A549 (cell line): Measurements from ENCODE around the gene ERI2. TPM values are rescaled to one million over a fixed set of nuclear protein-coding genes. Genes with fewer than 3 reads are reported as not detected.

ENCODE experiments used
- ATAC-seq, 2 experiments: fragments of 200-7000 bp in 1 of 2; fragments of >200 bp in 1 of 2; cut with Nextera tagmentation in 1 of 2; cut with Tn5 transposase in 1 of 2; 3 replicates each; pipeline versions ENCODE4 v1.8.0 to v1.9.1; 2018 to 2020; ENCODE audit warnings: mild to moderate bottlenecking in 1 of 2, moderate library complexity in 1 of 2
- CTCF ChIA-PET: fragments of 300-600 bp; sonication (Branson Sonifier 250); formaldehyde crosslinking; extraction: SDS; loops from one replicate; lab custom pipeline; 2021; ENCODE audit warnings: antibody characterized with exemption, inconsistent platforms; lab: Yijun Ruan, JAX
- POLR2A ChIA-PET: fragments of 350-600 bp; formaldehyde crosslinking; extraction: SDS; loops from one replicate; lab custom pipeline; 2021; ENCODE audit warnings: antibody characterized with exemption, inconsistent platforms; lab: Yijun Ruan, JAX
- DNase-seq, 2 experiments: peaks; one replicate each; pipeline versions ENCODE4 v3.0.0 to v3.0.0-alpha.2; 2011 to 2016; ENCODE audit warnings: low read depth in 1 of 2, low spot score in 1 of 2
- FAIRE-seq: peaks from 2 replicates; lab custom pipeline; 2011; peaks lifted over from hg19 to GRCh38; lab: Jason Lieb, UNC
- H3K27ac ChIP-seq, 2 experiments: fragments of >200 bp; sonication (Bioruptor Twin); formaldehyde crosslinking; 3 replicates each; pipeline ENCODE4 v1.5.1; 2016 to 2017
- H3K4me1 ChIP-seq: fragments of >200 bp; sonication (Bioruptor Twin); formaldehyde crosslinking; 3 replicates; pipeline ENCODE4 v1.6.1; 2016
- H3K4me2 ChIP-seq: fragments of >200 bp; sonication (Bioruptor Twin); formaldehyde crosslinking; 3 replicates; pipeline ENCODE4 v1.6.1; 2016
- H3K4me3 ChIP-seq: fragments of >200 bp; sonication (Bioruptor Twin); formaldehyde crosslinking; 3 replicates; pipeline ENCODE4 v1.5.1; 2016
- H3K9me3 ChIP-seq: fragments of >200 bp; sonication (Bioruptor Twin); formaldehyde crosslinking; 3 replicates; pipeline ENCODE4 v1.6.1; 2016
- BHLHE40 ChIP-seq: IDR thresholded peaks from 2 replicates; pipeline ENCODE4 v1.6.1; 2012; ENCODE audit warnings: low read depth, low read length, inconsistent platforms
- CBX8 ChIP-seq: fragments of 200-600 bp; sonication (generic); IDR thresholded peaks from 2 replicates; pipeline ENCODE4 v1.6.1; 2016
- CHD2 ChIP-seq: fragments of 150-350 bp; IDR thresholded peaks from 2 replicates; pipeline ENCODE4 v1.6.1; 2014; ENCODE audit warnings: low read length; ENCODE audit not compliant: partially characterized antibody
- EHF ChIP-seq: fragments of 250-450 bp; sonication (Bioruptor Pico); IDR thresholded peaks from 2 replicates; pipeline ENCODE4 v1.5.0; 2020; ENCODE audit warnings: mild to moderate bottlenecking
- EP300 ChIP-seq, 2 experiments: fragments of >200 bp; sonication (Bioruptor Twin); formaldehyde crosslinking; IDR thresholded peaks; 2 replicates in 1 of 2; 3 replicates in 1 of 2; pipeline ENCODE4 v1.6.1; 2016 to 2017
- FOSB ChIP-seq: fragments of 250-450 bp; sonication (Bioruptor Pico); IDR thresholded peaks from 2 replicates; pipeline ENCODE4 v1.5.0; 2020; ENCODE audit warnings: mild to moderate bottlenecking, moderate library complexity
- FOXS1 ChIP-seq: fragments of 250-450 bp; sonication (Bioruptor Pico); IDR thresholded peaks from 2 replicates; pipeline ENCODE4 v1.5.0; 2020; ENCODE audit warnings: mild to moderate bottlenecking, moderate library complexity
- GATA3 ChIP-seq: IDR thresholded peaks from 2 replicates; pipeline ENCODE4 v1.6.1; 2012; ENCODE audit warnings: borderline replicate concordance
- HEYL ChIP-seq: fragments of 250-450 bp; sonication (Bioruptor Pico); IDR thresholded peaks from 2 replicates; pipeline ENCODE4 v1.8.0; 2021; ENCODE audit warnings: mild to moderate bottlenecking, moderate library complexity
- JUNB ChIP-seq: fragments of >200 bp; sonication (Bioruptor Twin); formaldehyde crosslinking; IDR thresholded peaks from 2 replicates; pipeline ENCODE4 v1.6.1; 2016
- KDM5A ChIP-seq: fragments of 200-600 bp; sonication (generic); IDR thresholded peaks from 2 replicates; pipeline ENCODE4 v1.6.1; 2016; ENCODE audit warnings: antibody characterized with exemption, mild to moderate bottlenecking
- MAFK ChIP-seq: fragments of 450-650 bp; IDR thresholded peaks from 2 replicates; pipeline ENCODE4 v1.6.1; 2014; ENCODE audit not compliant: partially characterized antibody
- POLR2A ChIP-seq: IDR thresholded peaks from 2 replicates; pipeline ENCODE4 v1.6.1; 2012; ENCODE audit warnings: mild to moderate bottlenecking, low read length
- RCOR1 ChIP-seq: fragments of 150-350 bp; IDR thresholded peaks from 2 replicates; pipeline ENCODE4 v1.6.1; 2014; ENCODE audit warnings: antibody characterized with exemption, low read length, low read depth
- SMC3 ChIP-seq: fragments of >200 bp; sonication (Bioruptor Twin); formaldehyde crosslinking; IDR thresholded peaks from 3 replicates; pipeline ENCODE4 v1.6.1; 2018; ENCODE audit warnings: inconsistent platforms
- SREBF2 ChIP-seq: fragments of 450-650 bp; IDR thresholded peaks from 2 replicates; pipeline ENCODE4 v1.6.1; 2014; ENCODE audit warnings: mild to moderate bottlenecking, moderate library complexity
- TFCP2L1 ChIP-seq: fragments of 250-450 bp; sonication (Bioruptor Pico); IDR thresholded peaks from 2 replicates; pipeline ENCODE4 v1.5.0; 2021; ENCODE audit warnings: mild to moderate bottlenecking
- TP53 ChIP-seq: fragments of 250-450 bp; sonication (Bioruptor Pico); IDR thresholded peaks from 2 replicates; pipeline ENCODE4 v1.5.0; 2021; ENCODE audit warnings: mild to moderate bottlenecking, moderate library complexity
- ZC3H11A ChIP-seq: fragments of 450-650 bp; IDR thresholded peaks from 2 replicates; pipeline ENCODE4 v1.6.1; 2014; ENCODE audit warnings: antibody characterized with exemption, mild to moderate bottlenecking
- ZFP36 ChIP-seq: fragments of 450-650 bp; IDR thresholded peaks from 2 replicates; pipeline ENCODE4 v1.6.1; 2014; ENCODE audit warnings: borderline replicate concordance; ENCODE audit not compliant: partially characterized antibody
- WGBS: methylation state at CpG from one replicate; pipeline ENCODE4 v1.1.6; 2017; ENCODE audit errors: missing lambda C conversion rate; 5-methylcytosine and 5-hydroxymethylcytosine counted together
- polyA plus RNA-seq, 4 experiments: library from polyadenylated mRNA; depleted of rRNA in 3 of 4; stranded (reverse); fragments of >200 nt; fragmentation: RNase III in 1 of 4; extraction: RNeasy Plus Mini Kit Qiagen cat#74134 plus additional on column Dnase treatment in 1 of 4; gene quantifications; 2 replicates in 3 of 4; 3 replicates in 1 of 4; pipeline ENCODE4 v1.2.3, GENCODE V29; 2011 to 2017
- TF ChIP-seq, protein P1 (sequence below): IDR thresholded peaks from 2 replicates; pipeline ENCODE4 v1.6.1; 2012
- TF ChIP-seq, protein P2 (sequence below): fragments of >200 bp; sonication (Bioruptor Twin); formaldehyde crosslinking; IDR thresholded peaks from 3 replicates; pipeline ENCODE4 v1.5.1; 2016
- TF ChIP-seq, protein P3 (sequence below): fragments of >200 bp; sonication (Bioruptor Twin); formaldehyde crosslinking; IDR thresholded peaks from 3 replicates; pipeline ENCODE4 v1.6.1; 2016
- TF ChIP-seq, protein P4 (sequence below): fragments of 250-450 bp; sonication (Bioruptor Pico); IDR thresholded peaks from 2 replicates; pipeline ENCODE4 v1.5.0; 2020; ENCODE audit warnings: low read depth, mild to moderate bottlenecking, moderate library complexity

ERI2 gene
- polyA plus RNA-seq, 2 of the 4 experiments (the other 2 are of a cell fraction) = 15.9 to 25.1 TPM

DNA sequence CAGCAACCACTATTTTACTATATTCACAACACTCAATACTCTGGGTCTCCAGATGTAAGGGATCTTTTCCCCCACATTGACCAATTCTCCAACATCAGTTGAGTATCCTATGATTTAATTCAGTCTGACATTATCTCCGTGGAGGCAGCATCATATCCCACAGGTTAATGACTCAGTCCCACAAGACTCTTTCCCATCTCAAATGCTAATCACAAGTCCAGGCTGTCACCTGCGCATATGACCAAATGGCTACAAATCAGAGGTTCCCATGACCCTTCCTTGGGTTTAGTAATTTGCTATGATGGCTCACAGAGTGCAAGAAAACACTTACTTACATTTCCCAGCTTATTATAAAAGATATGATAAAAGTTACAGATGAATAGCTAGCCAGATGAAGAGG lies 23.8 kb downstream of the ERI2 start:
- DNase-seq = no peak
- Histone ChIP-seq H3K4me3 (no peak overlapping the region), H3K27ac (no peak overlapping the region), H3K9me3 (no peaks in the 10 kb centered on the region), H3K4me2 (no peak overlapping the region), H3K4me1 (no peaks in the 10 kb centered on the region)
- FAIRE-seq = no peak
- CTCF ChIA-PET = interaction anchor here (0.6 to 1.8 kb wide), 4 partner anchors 9 to 17 kb away, joined by 3 to 6 read pairs (median 4); no protein-coding TSS in a partner anchor
- TF ChIP-seq RCOR1 (no peak), KDM5A (no peak), MAFK (no peak), HEYL (CRISPR knock-in tag) (no peak), GATA3 (no peak), TFCP2L1 (no peak), JUNB (no peak), FOSB (CRISPR knock-in tag) (no peak), ZC3H11A (no peak), EP300 (IDR thresholded peaks at IDR 0.05) (no peak), SREBF2 (no peak), TP53 (CRISPR knock-in tag) (no peak), EHF (CRISPR knock-in tag) (no peak), BHLHE40 (no peak), SMC3 (no peak)
- TF ChIP-seq, protein P1, sequence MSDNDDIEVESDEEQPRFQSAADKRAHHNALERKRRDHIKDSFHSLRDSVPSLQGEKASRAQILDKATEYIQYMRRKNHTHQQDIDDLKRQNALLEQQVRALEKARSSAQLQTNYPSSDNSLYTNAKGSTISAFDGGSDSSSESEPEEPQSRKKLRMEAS = no peak
- TF ChIP-seq, protein P2, sequence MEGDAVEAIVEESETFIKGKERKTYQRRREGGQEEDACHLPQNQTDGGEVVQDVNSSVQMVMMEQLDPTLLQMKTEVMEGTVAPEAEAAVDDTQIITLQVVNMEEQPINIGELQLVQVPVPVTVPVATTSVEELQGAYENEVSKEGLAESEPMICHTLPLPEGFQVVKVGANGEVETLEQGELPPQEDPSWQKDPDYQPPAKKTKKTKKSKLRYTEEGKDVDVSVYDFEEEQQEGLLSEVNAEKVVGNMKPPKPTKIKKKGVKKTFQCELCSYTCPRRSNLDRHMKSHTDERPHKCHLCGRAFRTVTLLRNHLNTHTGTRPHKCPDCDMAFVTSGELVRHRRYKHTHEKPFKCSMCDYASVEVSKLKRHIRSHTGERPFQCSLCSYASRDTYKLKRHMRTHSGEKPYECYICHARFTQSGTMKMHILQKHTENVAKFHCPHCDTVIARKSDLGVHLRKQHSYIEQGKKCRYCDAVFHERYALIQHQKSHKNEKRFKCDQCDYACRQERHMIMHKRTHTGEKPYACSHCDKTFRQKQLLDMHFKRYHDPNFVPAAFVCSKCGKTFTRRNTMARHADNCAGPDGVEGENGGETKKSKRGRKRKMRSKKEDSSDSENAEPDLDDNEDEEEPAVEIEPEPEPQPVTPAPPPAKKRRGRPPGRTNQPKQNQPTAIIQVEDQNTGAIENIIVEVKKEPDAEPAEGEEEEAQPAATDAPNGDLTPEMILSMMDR = no peak
- POLR2A ChIA-PET = no interaction called here
- 57% methylated on average over 2 of the region's 2 CpGs for WGBS
- no peak for ATAC-seq

DNA sequence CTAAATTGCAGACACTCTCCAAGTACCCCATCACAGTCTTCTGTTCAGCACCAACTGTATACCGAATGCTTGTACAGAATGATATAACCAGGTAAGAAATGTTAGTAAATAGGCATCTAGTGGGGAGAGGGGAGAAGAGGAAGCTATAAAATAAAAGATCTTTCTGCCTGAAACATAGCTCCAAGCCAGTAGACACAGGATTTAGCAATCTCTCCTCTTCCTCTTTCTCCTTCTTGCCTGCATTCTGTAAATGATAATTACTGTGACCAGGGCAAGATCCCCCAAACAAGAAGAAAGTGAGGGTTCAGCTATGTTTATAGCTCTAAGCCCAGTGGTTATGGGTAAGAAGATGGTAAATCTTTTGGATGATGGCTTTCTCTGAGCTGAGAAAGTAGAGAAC lies 24.6 kb downstream of the ERI2 start:
- no peak for FAIRE-seq
- CTCF ChIA-PET = interaction anchor here (0.8 to 1.8 kb wide), 3 partner anchors 10 to 17 kb away, joined by 3 to 6 read pairs (median 5); no protein-coding TSS in a partner anchor
- no peaks in the 10 kb centered on the region for H3K9me3 ChIP-seq
- TF ChIP-seq, protein P3, sequence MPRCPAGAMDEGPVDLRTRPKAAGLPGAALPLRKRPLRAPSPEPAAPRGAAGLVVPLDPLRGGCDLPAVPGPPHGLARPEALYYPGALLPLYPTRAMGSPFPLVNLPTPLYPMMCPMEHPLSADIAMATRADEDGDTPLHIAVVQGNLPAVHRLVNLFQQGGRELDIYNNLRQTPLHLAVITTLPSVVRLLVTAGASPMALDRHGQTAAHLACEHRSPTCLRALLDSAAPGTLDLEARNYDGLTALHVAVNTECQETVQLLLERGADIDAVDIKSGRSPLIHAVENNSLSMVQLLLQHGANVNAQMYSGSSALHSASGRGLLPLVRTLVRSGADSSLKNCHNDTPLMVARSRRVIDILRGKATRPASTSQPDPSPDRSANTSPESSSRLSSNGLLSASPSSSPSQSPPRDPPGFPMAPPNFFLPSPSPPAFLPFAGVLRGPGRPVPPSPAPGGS = no peak
- TF ChIP-seq MAFK = no peak
- TF ChIP-seq ZFP36 = no peak
- TF ChIP-seq FOXS1 (CRISPR knock-in tag) = no peak
- TF ChIP-seq POLR2A = no peak
- TF ChIP-seq EP300 (IDR thresholded peaks at IDR 0.05) = no peak
- TF ChIP-seq RCOR1 = no peak
- TF ChIP-seq CBX8 = no peak
- TF ChIP-seq CHD2 = no peak
- TF ChIP-seq, protein P4, sequence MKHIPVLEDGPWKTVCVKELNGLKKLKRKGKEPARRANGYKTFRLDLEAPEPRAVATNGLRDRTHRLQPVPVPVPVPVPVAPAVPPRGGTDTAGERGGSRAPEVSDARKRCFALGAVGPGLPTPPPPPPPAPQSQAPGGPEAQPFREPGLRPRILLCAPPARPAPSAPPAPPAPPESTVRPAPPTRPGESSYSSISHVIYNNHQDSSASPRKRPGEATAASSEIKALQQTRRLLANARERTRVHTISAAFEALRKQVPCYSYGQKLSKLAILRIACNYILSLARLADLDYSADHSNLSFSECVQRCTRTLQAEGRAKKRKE = no peak
- H3K27ac ChIP-seq = no peak overlapping the region
- no peak for DNase-seq
- WGBS = 31% methylated on average over 1 of the region's 1 CpG
- no peak overlapping the region for H3K4me2 ChIP-seq
- no peak overlapping the region for H3K4me3 ChIP-seq
- no peaks in the 10 kb centered on the region for H3K4me1 ChIP-seq
- POLR2A ChIA-PET = no interaction called here
- no peak for ATAC-seq
